Stimulated activated memory B cell treated with anti-CD40 and anti-IgM and Interleukin-4, amounts not matched to agents 10 μg/mL and 1 μg/mL and 100 μg/mL, for 72 hours (primary cell): ENCODE data around the gene RXRB.

Source experiments
- ATAC-seq: fragments of 150-1000 bp; cut with Tn5 transposase; 2 replicates; pipeline ENCODE4 v1.10.0; 2021
- H3K27ac Mint-ChIP-seq: one replicate; pipeline ENCODE4 v1.8.0; 2022; ENCODE audit warnings: mild to moderate bottlenecking, mixed read lengths
- H3K27me3 Mint-ChIP-seq: one replicate; pipeline ENCODE4 v1.8.0; 2022; ENCODE audit warnings: mixed read lengths
- H3K36me3 Mint-ChIP-seq: one replicate; pipeline ENCODE4 v1.8.0; 2022; ENCODE audit warnings: mixed read lengths
- H3K4me1 Mint-ChIP-seq: one replicate; pipeline ENCODE4 v1.8.0; 2022; ENCODE audit warnings: mixed read lengths
- H3K4me3 Mint-ChIP-seq: one replicate; pipeline ENCODE4 v1.8.0; 2022; ENCODE audit warnings: mild to moderate bottlenecking, moderate library complexity, mixed read lengths
- H3K9me3 Mint-ChIP-seq: one replicate; pipeline ENCODE4 v1.8.0; 2022; ENCODE audit warnings: mixed read lengths

Gene RXRB

GRCh38 chr6:33216117-33216649 is 15.7 kb upstream of the RXRB start:
- H3K4me3 Mint-ChIP-seq: no peak overlapping the region
- peaks cover 20% of the 10 kb centered on the region for H3K36me3 Mint-ChIP-seq
- no peak for ATAC-seq
- no peak overlapping the region for H3K27ac Mint-ChIP-seq
- H3K9me3 Mint-ChIP-seq: no peaks in the 10 kb centered on the region
- H3K4me1 Mint-ChIP-seq: peaks cover 31% of the 10 kb centered on the region
- peaks cover 74% of the 10 kb centered on the region for H3K27me3 Mint-ChIP-seq

- Mint-ChIP-seq H3K27me3 (peaks cover 74% of the 10 kb centered on the region), H3K36me3 (peaks cover 27% of the 10 kb centered on the region), H3K9me3 (no peaks in the 10 kb centered on the region), H3K4me3 (no peak overlapping the region), H3K4me1 (peaks cover 31% of the 10 kb centered on the region), H3K27ac (no peak overlapping the region)
- no peak for ATAC-seq
These were observed 15.0 kb upstream of the RXRB start for GRCh38 chr6:33215271-33216116.

- Mint-ChIP-seq H3K36me3 (peaks cover 38% of the 10 kb centered on the region), H3K4me1 (peaks cover 38% of the 10 kb centered on the region), H3K9me3 (no peaks in the 10 kb centered on the region), H3K4me3 (peak overlapping the region; percentile 76), H3K27me3 (peaks cover 70% of the 10 kb centered on the region), H3K27ac (peak overlapping the region; percentile 19)
- no peak for ATAC-seq
These were observed 13.5 kb upstream of the RXRB start for GRCh38 chr6:33213989-33214335.

GRCh38 chr6:33213166-33213988 is 12.9 kb upstream of the RXRB start:
- Mint-ChIP-seq H3K4me3 (peak overlapping the region; percentile 76), H3K27ac (peak overlapping the region; percentile 19), H3K36me3 (peaks cover 38% of the 10 kb centered on the region), H3K27me3 (peaks cover 64% of the 10 kb centered on the region), H3K9me3 (no peaks in the 10 kb centered on the region), H3K4me1 (peaks cover 39% of the 10 kb centered on the region)
- ATAC-seq: peak; percentile 52

GRCh38 chr6:33212857-33213165 is 12.3 kb upstream of the RXRB start:
- Mint-ChIP-seq H3K9me3 (no peaks in the 10 kb centered on the region), H3K4me1 (peaks cover 41% of the 10 kb centered on the region), H3K27me3 (peaks cover 58% of the 10 kb centered on the region), H3K4me3 (peak overlapping the region; percentile 76), H3K27ac (peak overlapping the region; percentile 19), H3K36me3 (peaks cover 38% of the 10 kb centered on the region)
- no peak for ATAC-seq

- peaks cover 38% of the 10 kb centered on the region for H3K36me3 Mint-ChIP-seq
- no peak for ATAC-seq
- H3K4me1 Mint-ChIP-seq: peaks cover 46% of the 10 kb centered on the region
- no peak overlapping the region for H3K4me3 Mint-ChIP-seq
- peaks cover 49% of the 10 kb centered on the region for H3K27me3 Mint-ChIP-seq
- H3K27ac Mint-ChIP-seq: no peak overlapping the region
- H3K9me3 Mint-ChIP-seq: no peaks in the 10 kb centered on the region
These were observed 11.4 kb upstream of the RXRB start for GRCh38 chr6:33211666-33212422.

GRCh38 chr6:33211136-33211535 is 10.7 kb upstream of the RXRB start:
- Mint-ChIP-seq H3K4me3 (no peak overlapping the region), H3K4me1 (peaks cover 50% of the 10 kb centered on the region), H3K27ac (no peak overlapping the region), H3K36me3 (peaks cover 38% of the 10 kb centered on the region), H3K9me3 (no peaks in the 10 kb centered on the region), H3K27me3 (peaks cover 45% of the 10 kb centered on the region)
- ATAC-seq: no peak

GRCh38 chr6:33209856-33210255 is 9.4 kb upstream of the RXRB start:
- H3K27ac Mint-ChIP-seq: no peak overlapping the region

GRCh38 chr6:33208091-33208967 is 7.9 kb upstream of the RXRB start, which contains the start of gene RING1:
TSS of gene RING1 (plus strand) at chr6:33208500. CDS start at chr6:33208823, 323 bp downstream.
- peaks cover 46% of the 10 kb centered on the region for H3K36me3 Mint-ChIP-seq
- ATAC-seq: peak; percentile 80
- H3K4me3 Mint-ChIP-seq: peak within 1 kb of the TSS; percentile 94
- H3K27ac Mint-ChIP-seq: peak within 1 kb of the TSS; percentile 89
- no peaks in the 10 kb centered on the region for H3K9me3 Mint-ChIP-seq
- peaks cover 66% of the 10 kb centered on the region for H3K4me1 Mint-ChIP-seq
- H3K27me3 Mint-ChIP-seq: peaks cover 17% of the 10 kb centered on the region

More at GRCh38 chr6:33209856-33210255, 9.4 kb upstream of the RXRB start:
- H3K9me3 Mint-ChIP-seq: no peaks in the 10 kb centered on the region
- peaks cover 32% of the 10 kb centered on the region for H3K27me3 Mint-ChIP-seq
- H3K36me3 Mint-ChIP-seq: peaks cover 38% of the 10 kb centered on the region
- H3K4me1 Mint-ChIP-seq: peaks cover 62% of the 10 kb centered on the region
- no peak for ATAC-seq
- H3K4me3 Mint-ChIP-seq: no peak overlapping the region

- peak overlapping the region; percentile 89 for H3K27ac Mint-ChIP-seq
- H3K4me1 Mint-ChIP-seq: peaks cover 66% of the 10 kb centered on the region
- H3K9me3 Mint-ChIP-seq: no peaks in the 10 kb centered on the region
- H3K27me3 Mint-ChIP-seq: peaks cover 10% of the 10 kb centered on the region
- H3K4me3 Mint-ChIP-seq: peak overlapping the region; percentile 94
- H3K36me3 Mint-ChIP-seq: peaks cover 47% of the 10 kb centered on the region
- no peak for ATAC-seq
These were observed 7.2 kb upstream of the RXRB start for GRCh38 chr6:33207552-33208090.

GRCh38 chr6:33206864-33207551 is 6.5 kb upstream of the RXRB start:
- H3K27ac Mint-ChIP-seq: peak overlapping the region; percentile 89
- H3K4me1 Mint-ChIP-seq: peaks cover 66% of the 10 kb centered on the region
- H3K27me3 Mint-ChIP-seq: peaks cover 3% of the 10 kb centered on the region
- H3K36me3 Mint-ChIP-seq: peaks cover 47% of the 10 kb centered on the region
- H3K4me3 Mint-ChIP-seq: peak overlapping the region; percentile 94
- ATAC-seq: no peak
- H3K9me3 Mint-ChIP-seq: no peaks in the 10 kb centered on the region

GRCh38 chr6:33206027-33206863 is 5.8 kb upstream of the RXRB start:
- Mint-ChIP-seq H3K27ac (no peak overlapping the region), H3K27me3 (no peaks in the 10 kb centered on the region), H3K36me3 (peaks cover 43% of the 10 kb centered on the region), H3K4me3 (no peak overlapping the region), H3K4me1 (peaks cover 73% of the 10 kb centered on the region), H3K9me3 (no peaks in the 10 kb centered on the region)
- no peak for ATAC-seq
